NCI-H526 (cell line): ENCODE data around the gene MOB3B.

Source experiments
- DNase-seq, 2 experiments: peaks; one replicate each; lab custom pipeline; 2025; lab: John Stamatoyannopoulos, UW

The MOB3B gene

DNA sequence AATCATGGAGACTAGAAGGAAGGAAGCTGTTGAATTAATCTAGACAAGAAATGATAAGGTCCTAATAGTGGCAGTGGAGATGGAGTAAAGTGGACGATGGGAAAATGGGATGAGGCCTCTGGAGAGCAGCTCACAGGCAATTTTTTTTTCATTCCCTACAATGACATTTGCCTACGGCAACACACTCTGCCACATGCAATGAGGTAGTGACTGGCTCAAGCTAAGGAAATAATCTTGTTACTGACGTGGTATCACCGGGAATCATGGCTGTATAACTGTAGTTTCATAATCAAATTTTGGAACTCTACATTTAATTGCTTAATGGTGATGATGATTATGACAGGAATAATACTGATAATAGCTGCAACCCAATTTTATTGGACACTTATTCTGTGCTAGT, 12.1 kb upstream of the MOB3B start:
- peak in 1 of 2 experiments; percentile 12 for DNase-seq

GRCh38 chr9:27540502-27540901, 10.9 kb upstream of the MOB3B start:
- DNase-seq, result no peak

DNA sequence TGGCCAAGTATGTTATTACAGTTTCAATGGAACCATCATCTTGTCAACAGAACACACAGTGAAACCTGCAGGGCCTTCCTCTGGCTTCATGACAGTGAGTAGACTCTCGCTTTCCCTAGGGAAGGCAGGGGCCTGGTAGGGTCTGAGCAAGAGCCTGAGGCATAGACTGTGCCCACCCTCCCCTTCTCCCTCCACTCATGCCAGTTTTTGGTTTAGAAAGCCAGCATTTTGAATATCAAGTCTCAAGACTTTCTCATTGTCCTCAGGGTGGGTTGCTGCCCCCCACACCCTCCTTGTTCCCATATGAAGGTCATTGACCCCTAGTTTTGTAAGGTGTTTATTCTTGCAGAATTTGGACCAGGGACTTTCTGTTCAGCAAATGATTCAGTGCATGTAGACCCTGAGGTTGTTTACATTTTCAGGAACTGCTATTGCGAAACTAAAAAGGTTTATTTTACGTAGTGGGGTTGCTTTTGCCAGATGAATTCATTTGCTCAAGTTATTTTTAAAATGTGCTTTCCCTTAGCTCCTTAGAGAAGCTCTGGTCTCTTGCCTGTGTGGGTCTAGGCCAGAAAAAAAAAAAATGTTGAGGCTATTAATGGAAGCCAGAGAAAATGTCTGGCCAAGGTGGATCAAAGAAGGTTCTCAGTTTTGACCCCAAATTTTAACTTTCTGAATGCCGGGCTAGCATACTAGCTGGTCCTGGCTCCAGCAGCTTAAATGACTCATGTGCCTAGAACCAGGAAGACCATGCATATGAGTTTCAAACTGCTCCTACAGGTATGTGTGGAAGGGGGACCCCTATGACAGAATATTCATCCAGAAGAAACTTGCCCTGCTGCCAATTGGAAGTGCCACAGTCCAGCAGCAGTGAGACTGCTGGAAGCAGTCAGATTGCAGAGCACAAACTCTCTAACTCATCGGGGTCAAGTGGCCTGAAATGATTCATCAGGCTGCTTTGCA, 10.1 kb upstream of the MOB3B start:
- DNase-seq, result no peak

- no peak for DNase-seq
These were observed 9.0 kb upstream of the MOB3B start for GRCh38 chr9:27538647-27539046.

- DNase-seq, result no peak
These were observed 8.1 kb upstream of the MOB3B start for GRCh38 chr9:27537756-27538155.

- DNase-seq, result no peak
These were observed 7.4 kb upstream of the MOB3B start for GRCh38 chr9:27537027-27537435.

DNA sequence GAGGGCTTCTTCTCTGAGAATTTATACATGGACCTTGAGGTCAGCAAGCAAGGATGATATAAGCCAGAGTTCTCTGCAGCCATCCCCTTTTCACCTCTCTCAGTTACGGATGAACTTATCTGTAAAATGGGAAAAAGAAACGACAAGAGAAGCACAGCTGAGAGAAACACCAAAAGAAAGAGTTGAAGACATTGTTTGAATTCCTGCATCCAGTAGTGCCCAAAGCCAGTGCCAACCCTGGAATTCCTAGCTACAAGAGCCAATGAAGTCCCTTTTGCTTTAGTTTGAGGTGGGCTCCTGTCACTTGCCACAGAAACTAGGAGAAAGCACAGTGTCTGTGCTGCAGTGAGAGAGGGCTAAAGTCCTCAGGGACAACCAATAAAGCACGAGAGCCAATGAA, 6.6 kb upstream of the MOB3B start:
- DNase-seq, result no peak

DNA sequence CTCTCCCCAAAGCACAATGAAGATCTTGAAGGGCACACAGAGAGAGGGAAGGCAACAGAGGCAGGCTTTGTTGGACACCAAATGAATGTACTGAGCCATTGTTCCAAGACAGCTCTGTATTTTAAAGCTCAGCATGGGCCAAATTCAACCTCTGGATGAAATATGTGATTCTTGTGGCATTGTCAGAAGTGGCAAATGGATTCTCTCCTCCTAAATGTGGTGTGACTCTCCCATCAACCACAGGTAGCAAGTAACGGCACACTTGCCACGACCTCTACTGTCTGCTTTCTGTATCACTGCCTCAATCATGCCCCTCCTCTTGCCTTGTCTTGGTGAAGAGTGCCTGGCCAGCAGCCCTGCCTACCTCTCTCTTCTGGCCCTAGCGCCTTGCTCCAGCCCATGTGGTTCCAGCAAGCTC, 6.1 kb upstream of the MOB3B start:
- DNase-seq, result no peak

DNA sequence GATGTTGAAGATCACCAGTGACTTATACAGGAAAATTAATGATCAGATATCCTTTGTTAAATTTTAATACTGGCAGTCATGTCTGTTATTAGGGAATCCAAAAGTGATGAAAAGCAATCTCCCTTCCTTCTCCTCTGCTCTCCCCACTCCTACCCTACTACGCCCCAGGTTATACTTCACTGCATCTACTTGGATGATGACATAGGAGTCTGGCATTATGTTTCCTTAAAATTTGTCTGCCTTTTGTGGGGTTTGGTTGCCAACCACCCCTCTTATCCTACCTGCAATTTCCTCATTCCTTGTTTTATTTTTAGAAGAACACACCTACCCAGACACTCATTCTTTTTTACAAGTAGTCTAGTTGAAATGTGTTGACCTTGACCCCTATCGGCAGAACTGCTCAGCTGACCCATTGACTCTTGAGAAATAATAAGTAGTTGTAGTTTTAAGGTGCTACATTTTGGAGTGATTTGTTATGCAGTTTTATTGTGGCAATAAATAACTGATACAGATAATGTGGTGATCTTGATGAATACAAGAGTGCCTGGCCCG, 5.1 kb upstream of the MOB3B start:
- DNase-seq, result no peak

DNA sequence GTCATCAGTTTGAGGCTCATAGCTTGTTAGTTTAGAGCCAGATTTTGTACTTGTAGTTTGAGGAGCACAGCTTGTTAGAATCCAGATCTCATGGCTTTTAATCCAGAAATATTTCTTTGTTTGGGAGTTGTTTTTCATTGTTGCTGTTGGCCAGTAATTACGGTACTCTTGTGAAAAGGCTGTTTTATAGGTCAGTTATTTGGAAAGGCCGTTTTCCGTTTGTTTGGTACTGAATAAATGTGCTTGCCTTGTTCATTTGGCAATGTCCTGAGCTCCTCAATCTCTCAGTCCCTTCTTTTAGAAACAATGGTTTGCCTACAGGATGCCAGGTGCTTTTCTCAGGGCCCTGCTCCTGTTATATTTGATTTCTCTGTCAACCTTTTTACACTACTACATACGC, 4.5 kb upstream of the MOB3B start:
- DNase-seq, result no peak

GRCh38 chr9:27533311-27533710, 3.7 kb upstream of the MOB3B start:
- DNase-seq, result no peak

DNA sequence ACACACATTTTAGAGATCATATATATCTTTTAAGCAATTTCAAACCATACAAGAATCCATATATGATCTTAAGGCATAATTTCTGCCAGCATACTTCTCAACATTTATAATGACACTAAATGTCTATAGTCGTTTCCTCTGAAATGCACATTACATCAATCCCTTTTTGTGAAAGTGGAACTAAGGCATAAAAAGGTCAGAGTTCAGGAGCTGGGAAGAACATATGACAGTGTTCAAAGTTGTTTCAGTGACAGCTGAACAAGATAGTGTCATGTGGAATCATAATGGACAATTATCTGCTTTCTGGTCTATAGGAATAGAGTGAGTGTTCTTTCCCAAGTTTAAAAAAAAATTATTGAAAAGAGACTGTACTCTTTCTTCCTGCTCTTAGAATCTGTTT, 2.4 kb upstream of the MOB3B start:
- no peak for DNase-seq

- no peak for DNase-seq
These were observed 1.5 kb upstream of the MOB3B start for GRCh38 chr9:27530915-27531755.

GRCh38 chr9:27528886-27529315, 713 bp downstream of the MOB3B start:
- peak in 1 of 2 experiments; percentile 48 for DNase-seq

- peak in 1 of 2 experiments; percentile 47 for DNase-seq
These were observed 1.3 kb downstream of the MOB3B start for GRCh38 chr9:27528076-27528885.

DNA sequence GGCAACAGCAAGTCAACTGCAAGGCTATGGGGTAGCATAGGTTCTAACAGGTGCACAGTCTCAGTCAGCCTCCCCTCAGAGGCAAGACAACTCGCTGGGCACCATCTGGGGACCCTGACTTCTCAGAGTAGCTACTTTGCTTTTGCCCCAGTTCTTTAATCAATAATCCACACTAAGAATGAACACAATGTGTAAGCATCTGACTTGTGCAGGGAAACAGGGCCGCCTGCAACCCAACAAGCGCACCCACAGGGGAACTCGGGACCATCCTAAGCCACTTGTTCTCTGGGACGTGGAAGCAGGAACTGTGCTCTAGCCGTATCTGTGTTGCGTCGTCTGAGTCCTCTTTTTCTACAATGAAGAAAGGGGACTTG, 1.9 kb downstream of the MOB3B start:
- no peak for DNase-seq

DNA sequence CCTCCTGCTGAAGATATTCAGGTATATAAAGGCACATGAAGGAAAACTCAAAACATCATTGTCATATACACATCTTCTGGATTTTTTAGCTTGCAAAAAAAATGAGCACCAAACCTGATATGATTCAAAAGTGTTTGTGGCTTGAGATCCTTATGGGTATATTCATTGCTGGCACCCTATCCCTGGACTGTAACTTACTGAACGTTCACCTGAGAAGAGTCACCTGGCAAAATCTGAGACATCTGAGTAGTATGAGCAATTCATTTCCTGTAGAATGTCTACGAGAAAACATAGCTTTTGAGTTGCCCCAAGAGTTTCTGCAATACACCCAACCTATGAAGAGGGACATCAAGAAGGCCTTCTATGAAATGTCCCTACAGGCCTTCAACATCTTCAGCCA, 5.4 kb downstream of the MOB3B start, which contains the start of gene IFNK:
IFNK (plus strand) TSS at position 55 of the 400 bp plus-strand sequence; CDS start at position 102, 47 bp downstream.
- DNase-seq, result no peak

GRCh38 chr9:27523141-27523540, 6.5 kb downstream of the MOB3B start:
- DNase-seq, result no peak

DNA sequence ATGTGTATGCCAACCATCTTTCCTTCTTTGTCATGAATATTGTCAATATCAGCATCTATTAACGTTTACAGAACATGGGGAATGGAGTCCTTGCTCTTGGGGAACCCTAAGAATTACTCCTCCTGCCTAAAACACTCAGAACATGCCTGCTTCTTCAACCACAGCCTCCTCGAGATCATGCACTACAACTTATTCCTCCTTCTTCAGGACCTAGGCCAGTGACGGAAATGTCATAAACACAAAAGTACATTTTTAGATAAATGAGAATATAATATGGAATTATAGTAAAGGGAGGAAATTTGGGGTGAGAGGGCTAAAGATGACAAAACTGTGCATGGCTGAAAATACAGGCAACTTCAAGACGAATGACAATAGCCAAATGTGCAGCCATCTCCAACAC, 8.6 kb downstream of the MOB3B start:
- DNase-seq, result no peak

- DNase-seq, result no peak
These were observed 9.8 kb downstream of the MOB3B start for GRCh38 chr9:27519466-27520465.
